Loucy (cell line): ENCODE measurements around the gene BCKDK.

Experiments
- H2AFZ ChIP-seq: fragments of 200-600 bp; sonication (generic); 2 replicates; pipeline ENCODE4 v1.6.0; 2016; ENCODE audit warnings: antibody characterized with exemption, mild to moderate bottlenecking, low read length, moderate library complexity
- H3F3A ChIP-seq: fragments of 200-600 bp; 2 replicates; pipeline ENCODE4 v1.6.0; 2016; ENCODE audit warnings: antibody characterized with exemption, low read depth, mild to moderate bottlenecking
- H3K27me3 ChIP-seq: fragments of 200-600 bp; sonication (generic); 2 replicates; pipeline ENCODE4 v1.6.1; 2014; ENCODE audit warnings: low read length, mild to moderate bottlenecking; ENCODE audit not compliant: insufficient read depth, poor library complexity, severe bottlenecking
- H3K36me3 ChIP-seq: fragments of 200-600 bp; sonication (generic); 2 replicates; pipeline ENCODE4 v1.6.1; 2016; ENCODE audit warnings: low read length; ENCODE audit not compliant: insufficient read depth
- H3K4me1 ChIP-seq: fragments of 200-600 bp; sonication (generic); 2 replicates; pipeline ENCODE4 v1.5.1; 2014; ENCODE audit warnings: low read length, mild to moderate bottlenecking; ENCODE audit not compliant: insufficient read depth, poor library complexity, severe bottlenecking
- H3K4me2 ChIP-seq: fragments of 200-600 bp; sonication (generic); 2 replicates; pipeline ENCODE4 v1.6.0; 2014; ENCODE audit warnings: antibody characterized with exemption, low read length, low read depth, mild to moderate bottlenecking; ENCODE audit not compliant: poor library complexity, severe bottlenecking
- H3K4me3 ChIP-seq: fragments of 200-600 bp; sonication (generic); 2 replicates; pipeline ENCODE4 v1.5.1; 2014; ENCODE audit warnings: low read length, mild to moderate bottlenecking, mixed read lengths; ENCODE audit not compliant: poor library complexity, severe bottlenecking
- H3K79me2 ChIP-seq: fragments of 200-600 bp; sonication (generic); 2 replicates; pipeline ENCODE4 v1.6.1; 2014; ENCODE audit warnings: low read length; ENCODE audit not compliant: insufficient read depth
- H3K9ac ChIP-seq: fragments of 200-600 bp; sonication (generic); 2 replicates; pipeline ENCODE4 v1.6.0; 2014; ENCODE audit warnings: mild to moderate bottlenecking, low read depth, low read length, moderate library complexity; ENCODE audit not compliant: poor library complexity, severe bottlenecking
- H3K9me2 ChIP-seq: fragments of 200-600 bp; sonication (generic); replicated peaks from 2 replicates; pipeline ENCODE4 v1.6.1; 2016; ENCODE audit warnings: low read depth, low read length, mixed read lengths
- H3K9me3 ChIP-seq: fragments of 200-600 bp; sonication (generic); 2 replicates; pipeline ENCODE4 v1.6.1; 2014; ENCODE audit warnings: mild to moderate bottlenecking, antibody characterized with exemption, low read length, low read depth; ENCODE audit not compliant: insufficient read depth
- H4K20me1 ChIP-seq: fragments of 200-600 bp; sonication (generic); 2 replicates; pipeline ENCODE4 v1.6.0; 2014; ENCODE audit warnings: antibody characterized with exemption, low read length, mild to moderate bottlenecking; ENCODE audit not compliant: insufficient read depth, poor library complexity, severe bottlenecking
- EZH2phosphoT487 ChIP-seq: fragments of 200-600 bp; IDR thresholded peaks from 2 replicates; pipeline ENCODE4 v1.6.1; 2018; ENCODE audit warnings: antibody characterized with exemption, mild to moderate bottlenecking, moderate library complexity, borderline replicate concordance
- TF ChIP-seq, protein P1 (sequence below): fragments of 200-600 bp; sonication (generic); conservative IDR thresholded peaks from 2 replicates; pipeline ENCODE4 v1.5.1; 2014; ENCODE audit warnings: mild to moderate bottlenecking, antibody characterized with exemption, low read length

Gene BCKDK

DNA sequence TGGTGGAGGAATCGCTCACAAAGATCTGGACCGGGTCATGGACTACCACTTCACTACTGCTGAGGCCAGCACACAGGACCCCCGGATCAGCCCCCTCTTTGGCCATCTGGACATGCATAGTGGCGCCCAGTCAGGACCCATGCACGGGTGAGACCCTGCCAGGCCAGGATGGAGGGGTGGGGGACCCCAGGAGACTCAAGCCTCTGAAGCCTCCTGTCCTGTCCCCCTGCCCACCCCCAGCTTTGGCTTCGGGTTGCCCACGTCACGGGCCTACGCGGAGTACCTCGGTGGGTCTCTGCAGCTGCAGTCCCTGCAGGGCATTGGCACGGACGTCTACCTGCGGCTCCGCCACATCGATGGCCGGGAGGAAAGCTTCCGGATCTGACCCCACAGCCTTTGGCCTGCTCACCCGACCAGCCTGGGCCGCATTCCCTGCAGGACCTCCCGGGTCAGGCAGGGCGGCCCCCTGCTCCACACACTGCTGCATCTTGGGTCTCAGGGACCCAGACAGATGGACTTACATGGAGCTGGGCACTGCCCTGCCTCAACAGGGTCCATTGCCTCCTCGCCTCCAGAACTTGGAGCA is 3.8 kb downstream of the BCKDK start:
- H3K4me2 ChIP-seq, result no peak overlapping the region
- no peak overlapping the region for H2AFZ ChIP-seq
- H3K9ac ChIP-seq, result no peak overlapping the region
- TF ChIP-seq, protein P1, sequence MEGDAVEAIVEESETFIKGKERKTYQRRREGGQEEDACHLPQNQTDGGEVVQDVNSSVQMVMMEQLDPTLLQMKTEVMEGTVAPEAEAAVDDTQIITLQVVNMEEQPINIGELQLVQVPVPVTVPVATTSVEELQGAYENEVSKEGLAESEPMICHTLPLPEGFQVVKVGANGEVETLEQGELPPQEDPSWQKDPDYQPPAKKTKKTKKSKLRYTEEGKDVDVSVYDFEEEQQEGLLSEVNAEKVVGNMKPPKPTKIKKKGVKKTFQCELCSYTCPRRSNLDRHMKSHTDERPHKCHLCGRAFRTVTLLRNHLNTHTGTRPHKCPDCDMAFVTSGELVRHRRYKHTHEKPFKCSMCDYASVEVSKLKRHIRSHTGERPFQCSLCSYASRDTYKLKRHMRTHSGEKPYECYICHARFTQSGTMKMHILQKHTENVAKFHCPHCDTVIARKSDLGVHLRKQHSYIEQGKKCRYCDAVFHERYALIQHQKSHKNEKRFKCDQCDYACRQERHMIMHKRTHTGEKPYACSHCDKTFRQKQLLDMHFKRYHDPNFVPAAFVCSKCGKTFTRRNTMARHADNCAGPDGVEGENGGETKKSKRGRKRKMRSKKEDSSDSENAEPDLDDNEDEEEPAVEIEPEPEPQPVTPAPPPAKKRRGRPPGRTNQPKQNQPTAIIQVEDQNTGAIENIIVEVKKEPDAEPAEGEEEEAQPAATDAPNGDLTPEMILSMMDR, result no peak
- TF ChIP-seq EZH2phosphoT487, result no peak
- H3K4me3 ChIP-seq, result no peak overlapping the region
- H3K36me3 ChIP-seq, result peaks cover 12% of the 10 kb centered on the region; the same call in 1 of the 2 replicates
- H3K4me1 ChIP-seq, result peaks cover 11% of the 10 kb centered on the region
- H3K9me3 ChIP-seq, result no peaks in the 10 kb centered on the region
- peaks cover 5% of the 10 kb centered on the region for H4K20me1 ChIP-seq
- peaks cover 5% of the 10 kb centered on the region; the same call in 1 of the 2 replicates for H3F3A ChIP-seq
- no peaks in the 10 kb centered on the region for H3K27me3 ChIP-seq
- no peaks in the 10 kb centered on the region for H3K9me2 ChIP-seq
- peaks cover 29% of the 10 kb centered on the region for H3K79me2 ChIP-seq

DNA sequence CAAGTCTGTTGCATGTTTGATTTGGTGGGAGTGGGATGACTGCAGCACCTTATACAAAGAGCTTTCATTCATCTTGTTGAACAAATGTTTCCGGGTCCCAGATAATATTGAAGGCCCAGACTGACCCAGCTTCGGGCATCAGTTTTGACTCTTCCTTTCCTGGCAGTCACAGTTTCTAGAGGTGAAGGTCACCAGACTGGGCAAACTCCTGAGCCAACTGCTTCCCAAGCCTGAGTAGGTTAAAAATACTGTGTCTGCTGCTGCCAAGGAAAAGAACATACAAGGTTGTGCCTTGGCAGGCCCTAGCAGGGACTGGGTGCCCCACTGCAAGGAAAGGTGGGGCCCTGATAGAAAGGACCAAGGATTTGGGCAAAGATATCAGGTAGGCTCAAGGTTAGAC is 4.5 kb downstream of the BCKDK start:
- no peak overlapping the region for H3K4me3 ChIP-seq
- no peaks in the 10 kb centered on the region for H3K9me2 ChIP-seq
- H3K27me3 ChIP-seq, result no peaks in the 10 kb centered on the region
- no peak overlapping the region for H2AFZ ChIP-seq
- H3K36me3 ChIP-seq, result peaks cover 12% of the 10 kb centered on the region; the same call in 1 of the 2 replicates
- H3F3A ChIP-seq, result peaks cover 4% of the 10 kb centered on the region; the same call in 1 of the 2 replicates
- no peak overlapping the region for H3K4me2 ChIP-seq
- TF ChIP-seq, protein P1, result no peak
- no peak for TF ChIP-seq EZH2phosphoT487
- H3K79me2 ChIP-seq, result peaks cover 24% of the 10 kb centered on the region
- no peaks in the 10 kb centered on the region for H3K9me3 ChIP-seq
- no peak overlapping the region for H3K9ac ChIP-seq
- H4K20me1 ChIP-seq, result peaks cover 5% of the 10 kb centered on the region
- H3K4me1 ChIP-seq, result peaks cover 7% of the 10 kb centered on the region

DNA sequence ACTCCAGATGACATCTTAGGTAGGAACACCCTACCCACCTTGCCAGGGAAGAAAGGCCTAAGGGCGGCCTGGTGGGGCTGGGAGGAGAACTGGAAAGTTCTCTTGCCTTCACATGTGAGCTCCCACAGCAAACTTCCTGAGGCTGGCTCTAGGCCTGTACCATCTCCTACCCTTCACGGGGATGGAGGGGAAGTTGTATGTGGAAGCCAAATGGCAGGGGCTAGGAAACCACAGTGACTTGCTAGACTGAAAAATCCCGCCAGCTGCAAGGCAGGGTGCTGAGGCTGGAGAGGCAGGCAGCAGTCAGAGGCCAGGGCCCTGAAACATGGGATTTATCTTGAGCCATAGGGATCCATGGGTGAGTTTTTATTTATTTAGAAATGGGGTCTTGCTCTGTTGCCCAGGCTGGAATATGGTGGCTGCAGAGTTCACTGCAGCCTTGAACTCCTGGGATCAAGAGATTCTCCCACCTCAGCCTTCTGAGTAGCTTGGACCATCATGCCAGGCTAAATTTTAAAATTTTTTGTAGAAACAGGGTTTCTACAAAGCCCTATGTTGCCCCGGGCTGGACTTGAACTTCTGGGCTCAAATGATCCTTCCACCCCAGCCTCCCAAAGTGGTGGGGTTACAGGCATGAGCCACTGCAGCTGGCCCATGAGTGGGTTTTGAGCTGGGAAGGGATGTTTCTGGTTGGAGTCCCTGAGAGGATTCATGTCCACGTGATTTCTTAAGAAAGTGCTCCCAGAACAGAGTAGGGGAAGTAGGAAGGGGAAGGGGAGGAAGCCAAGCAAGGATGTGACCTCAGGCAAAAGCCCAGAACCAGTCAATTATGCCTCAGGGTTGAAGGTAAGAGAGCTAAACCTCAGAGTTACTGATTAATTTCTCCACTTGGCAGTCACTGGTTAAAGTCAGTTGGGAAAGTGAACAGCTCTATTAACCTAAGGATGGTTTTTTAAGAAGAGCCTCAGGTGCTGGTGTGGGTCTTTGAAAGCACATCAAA is 5.2 kb downstream of the BCKDK start:
- Histone ChIP-seq H3K27me3 (no peaks in the 10 kb centered on the region), H3K4me2 (no peak overlapping the region), H2AFZ (no peak overlapping the region), H3K9ac (no peak overlapping the region), H3F3A (peaks cover 4% of the 10 kb centered on the region; the same call in 1 of the 2 replicates), H3K9me2 (no peaks in the 10 kb centered on the region), H3K4me3 (no peak overlapping the region), H3K36me3 (peaks cover 12% of the 10 kb centered on the region; the same call in 1 of the 2 replicates), H3K9me3 (no peaks in the 10 kb centered on the region), H3K4me1 (peaks cover 8% of the 10 kb centered on the region), H3K79me2 (peaks cover 25% of the 10 kb centered on the region), H4K20me1 (peaks cover 11% of the 10 kb centered on the region)
- TF ChIP-seq, protein P1, result no peak
- no peak for TF ChIP-seq EZH2phosphoT487
